ENCODE measurements around the gene CFI.

Gene CFI

DNA sequence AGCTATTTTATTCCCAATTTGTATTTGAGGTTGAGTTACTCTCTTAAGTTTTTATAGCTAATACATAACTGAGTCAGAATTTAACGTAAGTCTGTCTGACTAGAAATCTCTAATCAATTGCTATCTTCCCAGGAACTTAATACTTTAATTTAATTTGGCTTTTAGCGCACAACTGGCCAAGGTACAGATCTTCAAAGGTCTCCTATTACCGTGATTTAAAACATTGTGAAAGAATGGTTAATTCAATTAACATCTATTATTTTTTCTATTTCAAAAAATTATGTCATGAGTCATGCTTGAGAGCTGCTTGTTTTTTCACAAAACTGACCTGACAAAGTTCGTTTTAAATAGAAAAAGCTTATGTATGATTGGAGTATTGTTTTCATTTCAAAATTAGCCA lies 49.9 kb downstream of the CFI start:
- TF ChIP-seq, protein P1, sequence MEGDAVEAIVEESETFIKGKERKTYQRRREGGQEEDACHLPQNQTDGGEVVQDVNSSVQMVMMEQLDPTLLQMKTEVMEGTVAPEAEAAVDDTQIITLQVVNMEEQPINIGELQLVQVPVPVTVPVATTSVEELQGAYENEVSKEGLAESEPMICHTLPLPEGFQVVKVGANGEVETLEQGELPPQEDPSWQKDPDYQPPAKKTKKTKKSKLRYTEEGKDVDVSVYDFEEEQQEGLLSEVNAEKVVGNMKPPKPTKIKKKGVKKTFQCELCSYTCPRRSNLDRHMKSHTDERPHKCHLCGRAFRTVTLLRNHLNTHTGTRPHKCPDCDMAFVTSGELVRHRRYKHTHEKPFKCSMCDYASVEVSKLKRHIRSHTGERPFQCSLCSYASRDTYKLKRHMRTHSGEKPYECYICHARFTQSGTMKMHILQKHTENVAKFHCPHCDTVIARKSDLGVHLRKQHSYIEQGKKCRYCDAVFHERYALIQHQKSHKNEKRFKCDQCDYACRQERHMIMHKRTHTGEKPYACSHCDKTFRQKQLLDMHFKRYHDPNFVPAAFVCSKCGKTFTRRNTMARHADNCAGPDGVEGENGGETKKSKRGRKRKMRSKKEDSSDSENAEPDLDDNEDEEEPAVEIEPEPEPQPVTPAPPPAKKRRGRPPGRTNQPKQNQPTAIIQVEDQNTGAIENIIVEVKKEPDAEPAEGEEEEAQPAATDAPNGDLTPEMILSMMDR (conservative IDR thresholded peaks at IDR 0.05; ENCODE audit: low read depth), result no peak
- no peak overlapping the region for H3K27ac ChIP-seq
- CTCF ChIA-PET, result interaction anchor here (0.6 kb wide), 1 partner anchor 22 kb away, joined by 3 read pairs; no protein-coding TSS in a partner anchor
- POLR2A ChIA-PET (ENCODE audit: low non-redundant PET), result no interaction called here
- no peak for DNase-seq (ENCODE audit: low spot score)

DNA sequence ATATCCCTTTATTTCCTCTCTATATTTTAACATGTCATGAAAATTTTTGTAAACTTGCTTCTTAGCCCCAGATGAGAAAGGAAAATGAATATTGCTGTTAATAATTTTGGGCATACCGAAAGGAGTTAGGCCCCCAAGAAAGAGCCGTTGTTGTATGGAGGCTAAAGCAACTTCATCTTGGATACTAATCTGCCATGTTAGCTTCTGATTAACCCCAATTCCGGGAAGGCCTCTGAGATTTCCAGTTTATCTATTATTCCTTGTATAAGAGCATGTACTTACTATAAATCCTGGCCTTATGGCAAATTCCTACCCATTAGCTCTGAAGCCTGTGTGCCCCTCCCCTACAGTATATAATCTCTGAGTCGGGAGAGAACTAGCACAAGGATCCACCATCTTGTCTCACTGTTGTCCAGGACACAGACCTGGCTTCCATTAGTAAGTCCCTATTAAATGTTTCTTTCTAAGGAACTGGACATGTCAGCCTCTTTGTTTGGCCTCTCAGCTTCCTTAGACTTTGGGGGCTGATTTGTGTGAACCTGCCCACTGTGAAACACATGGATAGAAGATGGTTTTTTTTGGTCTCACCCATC lies 51.1 kb downstream of the CFI start:
- H3K27ac ChIP-seq, result no peak overlapping the region
- ChIA-PET CTCF (no interaction called here), POLR2A (ENCODE audit: low non-redundant PET) (no interaction called here)
- TF ChIP-seq, protein P1 (conservative IDR thresholded peaks at IDR 0.05; ENCODE audit: low read depth), result no peak
- DNase-seq (ENCODE audit: low spot score), result no peak

DNA sequence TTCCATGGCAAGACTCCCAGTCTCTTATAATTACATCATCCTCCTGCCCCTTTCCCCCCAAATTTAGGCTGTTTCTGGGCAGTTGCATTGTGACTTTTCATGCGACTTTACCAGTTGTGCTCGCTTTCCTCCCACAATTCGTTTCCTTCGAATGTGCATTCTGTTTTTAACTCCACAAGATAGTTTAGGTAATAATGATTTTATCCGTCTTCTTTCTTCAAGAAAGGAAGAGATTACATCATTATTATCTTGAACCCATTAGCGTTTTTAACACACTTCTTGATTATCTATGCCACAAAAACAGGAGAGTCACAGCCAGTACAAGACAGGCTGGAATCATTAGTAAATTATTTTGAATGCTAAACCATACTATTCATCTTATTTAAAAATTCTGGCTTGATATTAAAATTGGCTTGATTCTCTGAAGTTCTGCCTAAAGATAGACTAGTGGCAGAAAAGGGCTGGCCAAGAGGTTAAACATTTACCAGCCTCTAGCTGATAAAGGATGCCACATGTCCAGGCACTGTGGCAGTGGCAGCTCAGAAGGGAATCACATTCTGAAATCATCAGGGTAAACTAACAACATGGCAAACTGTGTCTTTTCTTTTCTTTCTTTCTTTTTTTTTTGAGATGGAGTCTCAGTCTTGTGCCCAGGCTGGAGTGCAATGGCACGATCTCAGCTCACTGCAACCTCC lies 52.3 kb downstream of the CFI start:
- no peak for DNase-seq (ENCODE audit: low spot score)
- ChIA-PET CTCF (no interaction called here), POLR2A (ENCODE audit: low non-redundant PET) (no interaction called here)
- TF ChIP-seq, protein P1 (conservative IDR thresholded peaks at IDR 0.05; ENCODE audit: low read depth), result no peak
- no peak overlapping the region for H3K27ac ChIP-seq

DNA sequence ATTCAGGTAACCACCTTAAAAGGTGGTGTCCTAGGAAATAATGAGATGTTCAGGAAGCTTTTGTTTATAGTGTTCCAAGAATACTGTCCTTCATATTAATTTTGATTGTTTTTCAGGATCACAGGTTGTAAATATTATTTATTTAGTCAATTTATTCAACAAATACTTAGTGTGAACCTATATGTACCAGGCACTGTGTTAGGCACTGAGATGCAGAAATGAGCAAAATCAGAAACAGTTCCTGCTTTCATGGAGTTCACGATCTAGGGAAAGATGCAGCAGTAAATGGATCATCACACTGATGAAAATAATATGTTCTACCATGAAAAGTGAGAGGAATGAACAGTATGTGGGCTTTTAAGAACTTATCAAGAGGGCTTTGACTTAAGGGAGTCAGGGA lies 53.7 kb downstream of the CFI start:
- TF ChIP-seq, protein P1 (conservative IDR thresholded peaks at IDR 0.05; ENCODE audit: low read depth), result no peak
- no peak for DNase-seq (ENCODE audit: low spot score)
- no peak overlapping the region for H3K27ac ChIP-seq
- POLR2A ChIA-PET (ENCODE audit: low non-redundant PET), result no interaction called here
- CTCF ChIA-PET, result no interaction called here

DNA sequence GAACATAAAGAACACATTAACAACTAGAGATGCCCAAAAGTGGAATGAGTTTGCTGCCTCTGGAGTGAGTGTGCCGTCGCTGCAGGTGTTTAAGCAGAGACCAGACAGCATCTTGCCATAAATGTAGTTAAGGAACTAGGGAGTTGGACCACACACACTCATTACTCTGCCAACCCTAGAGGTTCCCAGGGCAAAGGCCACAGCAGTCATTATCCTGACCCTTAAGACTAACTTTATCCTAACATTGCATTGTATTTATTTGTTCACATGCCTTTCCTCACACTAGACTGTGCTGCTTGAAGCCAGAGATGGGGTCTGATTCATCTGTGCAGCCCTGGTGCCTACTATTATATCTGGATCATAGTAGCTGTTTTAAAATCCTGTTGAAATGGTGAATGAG lies 55.1 kb downstream of the CFI start:
- TF ChIP-seq, protein P1 (conservative IDR thresholded peaks at IDR 0.05; ENCODE audit: low read depth), result no peak
- DNase-seq (ENCODE audit: low spot score), result no peak
- H3K27ac ChIP-seq, result no peak overlapping the region
- CTCF ChIA-PET, result no interaction called here
- POLR2A ChIA-PET (ENCODE audit: low non-redundant PET), result no interaction called here

DNA sequence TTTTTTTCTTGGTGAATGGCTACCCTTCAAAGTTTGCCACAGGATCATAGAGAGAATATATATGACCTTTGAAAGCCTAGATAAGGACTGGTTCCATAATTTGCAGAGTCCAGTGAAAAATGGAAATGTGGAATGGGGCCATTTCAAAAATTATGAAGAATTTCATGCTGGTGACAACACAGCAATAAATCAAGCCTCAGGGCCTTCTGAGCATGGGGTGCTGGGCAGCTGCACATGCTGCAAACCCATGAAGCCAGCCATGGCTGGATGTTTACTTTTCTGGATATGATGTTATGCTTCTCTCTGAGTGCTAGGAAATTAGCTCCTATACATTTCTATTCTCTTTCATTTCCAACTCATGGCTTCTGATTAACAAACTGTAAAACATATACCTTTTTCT lies 56.0 kb downstream of the CFI start:
- no peak overlapping the region for H3K27ac ChIP-seq
- ChIA-PET CTCF (no interaction called here), POLR2A (ENCODE audit: low non-redundant PET) (no interaction called here)
- TF ChIP-seq, protein P1 (conservative IDR thresholded peaks at IDR 0.05; ENCODE audit: low read depth), result no peak
- DNase-seq (ENCODE audit: low spot score), result no peak
